22Rv1 (cell line): ENCODE results near the gene PROZ.

Experiments used
- H3K27ac ChIP-seq: fragments of 450-650 bp; 2 replicates; pipeline ENCODE4 v1.5.1; 2017
- CTCF ChIP-seq: fragments of 450-650 bp; IDR thresholded peaks from 2 replicates; pipeline ENCODE4 v1.5.1; 2017; ENCODE audit warnings: mild to moderate bottlenecking
- ZFX ChIP-seq: fragments of 450-650 bp; IDR thresholded peaks from 2 replicates; pipeline ENCODE4 v1.6.1; 2017; ENCODE audit warnings: antibody characterized with exemption, borderline replicate concordance

The PROZ gene

GRCh38 chr13:113207890-113208420 is 49.5 kb downstream of the PROZ start:
- no peak for TF ChIP-seq ZFX
- no peak for TF ChIP-seq CTCF
- H3K27ac ChIP-seq = peak overlapping the region; percentile 96

- TF ChIP-seq CTCF (0 out of 2 replicates have a peak, but pooled peaks have one; percentile 5), ZFX (no peak)
- peak within 1 kb of the TSS; percentile 96 for H3K27ac ChIP-seq
Measured at GRCh38 chr13:113208421-113209335, 50.2 kb downstream of the PROZ start, which contains the start of gene PCID2. PCID2 (minus strand) TSS chr13:113208669; CDS start chr13:113208634, 35 bp downstream.

DNA sequence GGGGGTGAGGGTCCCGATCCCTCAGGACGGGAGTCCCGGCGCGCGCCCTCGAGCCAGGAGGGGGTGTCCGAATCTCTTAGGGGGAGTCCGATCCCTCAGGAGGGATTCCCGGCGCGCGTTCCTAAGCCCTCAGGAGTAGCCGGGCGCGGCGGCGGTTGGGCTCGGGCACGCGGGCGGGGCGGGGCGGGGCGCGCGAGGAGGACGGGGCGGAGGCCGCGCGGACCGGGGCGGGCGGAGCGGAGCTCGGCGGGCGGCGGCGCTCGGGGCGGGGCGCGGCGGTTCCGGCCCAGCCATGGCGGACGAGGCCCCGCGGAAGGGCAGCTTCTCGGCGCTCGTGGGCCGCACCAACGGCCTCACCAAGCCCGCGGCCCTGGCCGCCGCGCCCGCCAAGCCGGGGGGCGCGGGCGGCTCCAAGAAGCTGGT is 50.9 kb downstream of the PROZ start, which contains the start of gene CUL4A:
Gene CUL4A (plus strand): TSS at position 278 of the 423 bp plus-strand sequence. CDS start 15 bp downstream, at position 293.
- TF ChIP-seq CTCF (no peak), ZFX (no peak)
- peak within 1 kb of the TSS; percentile 96 for H3K27ac ChIP-seq

DNA sequence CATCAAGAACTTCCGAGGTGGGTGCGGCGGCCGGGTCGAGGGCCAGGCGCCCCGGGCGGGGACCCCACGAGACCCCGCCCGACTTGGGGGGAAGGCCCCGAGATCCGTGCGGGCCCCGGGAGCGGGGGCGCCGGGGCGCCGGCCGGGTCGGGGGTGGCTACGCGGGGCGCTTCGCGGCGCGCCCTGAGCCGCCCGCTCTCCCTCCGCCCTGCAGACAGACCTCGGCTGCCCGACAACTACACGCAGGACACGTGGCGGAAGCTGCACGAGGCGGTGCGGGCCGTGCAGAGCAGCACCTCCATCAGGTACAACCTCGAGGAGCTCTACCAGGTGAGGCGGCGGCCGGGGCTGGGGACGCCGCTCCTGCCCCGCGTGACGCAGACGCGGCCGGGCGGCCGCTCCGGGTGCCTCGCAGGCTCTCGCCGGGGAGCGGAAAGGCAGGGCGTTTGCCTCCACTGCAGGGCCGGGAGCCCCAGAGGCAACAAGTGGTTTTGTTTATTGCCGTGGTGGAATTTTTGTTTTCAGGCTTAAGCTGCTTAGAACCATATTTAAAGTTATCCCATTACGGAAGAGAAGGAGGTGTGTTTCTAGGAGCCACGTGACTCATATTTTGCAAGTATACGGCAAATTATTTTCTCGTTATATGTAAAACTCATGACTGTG is 51.4 kb downstream of the PROZ start:
- TF ChIP-seq ZFX = no peak
- peak overlapping the region; percentile 96 for H3K27ac ChIP-seq

DNA sequence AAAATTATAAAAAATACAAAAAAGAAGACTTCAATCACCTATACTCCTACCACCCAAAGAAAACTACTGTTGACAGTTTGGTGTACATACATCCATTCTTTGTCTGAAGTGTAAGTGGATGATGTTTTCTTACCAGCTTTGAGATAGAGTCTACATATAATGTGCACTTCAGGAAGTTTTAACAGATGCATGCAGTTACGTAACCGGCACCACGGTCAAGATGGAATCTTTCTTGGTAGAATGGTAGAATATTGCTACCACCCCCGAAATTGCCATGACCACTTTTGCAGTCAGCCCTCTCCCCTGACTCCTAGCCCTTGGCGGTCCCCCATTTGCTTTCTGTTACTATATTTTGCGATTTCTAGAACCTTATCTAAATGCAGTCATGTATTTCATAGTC is 52.4 kb downstream of the PROZ start:
- H3K27ac ChIP-seq = no peak overlapping the region; the same call in 1 of the 2 replicates
- no peak for TF ChIP-seq ZFX
- no peak for TF ChIP-seq CTCF

DNA sequence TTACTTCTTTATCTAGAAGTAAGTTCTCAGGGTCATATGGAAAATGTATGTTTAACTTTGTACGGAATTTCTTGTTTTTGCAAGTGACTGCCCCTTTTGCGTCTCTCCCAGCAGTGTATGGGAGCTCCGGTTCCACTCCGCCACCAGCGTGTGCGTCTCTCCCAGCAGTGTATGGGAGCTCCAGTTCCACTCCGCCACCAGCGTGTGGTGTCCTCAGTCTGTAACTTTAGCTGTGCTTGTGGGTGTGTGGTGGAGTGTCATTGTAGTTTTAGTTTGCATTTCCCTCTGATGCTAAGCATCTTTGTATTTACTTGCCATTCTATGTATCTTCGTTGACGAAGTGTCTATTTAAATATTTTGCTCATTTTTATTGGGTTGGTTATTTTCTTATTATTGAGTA is 53.3 kb downstream of the PROZ start:
- no peak overlapping the region for H3K27ac ChIP-seq
- TF ChIP-seq CTCF = 0 out of 2 replicates have a peak, but pooled peaks have one; percentile 12
- TF ChIP-seq ZFX = no peak

- peak overlapping the region; percentile 84 for H3K27ac ChIP-seq
- TF ChIP-seq ZFX (no peak), CTCF (no peak)
Measured at GRCh38 chr13:113216254-113217048, 58.0 kb downstream of the PROZ start.
